NCI-H187 (cell line): Measurements from ENCODE around the gene LRRC37A2.
"Not testable (repeated sequence)": the region's sequence is repeated elsewhere in the genome, so short reads cannot be mapped to it uniquely, and the experiment has no call there.

ENCODE experiments used
- DNase-seq, 2 experiments: peaks; one replicate each; lab custom pipeline; 2025; lab: John Stamatoyannopoulos, UW

LRRC37A2 gene

DNA sequence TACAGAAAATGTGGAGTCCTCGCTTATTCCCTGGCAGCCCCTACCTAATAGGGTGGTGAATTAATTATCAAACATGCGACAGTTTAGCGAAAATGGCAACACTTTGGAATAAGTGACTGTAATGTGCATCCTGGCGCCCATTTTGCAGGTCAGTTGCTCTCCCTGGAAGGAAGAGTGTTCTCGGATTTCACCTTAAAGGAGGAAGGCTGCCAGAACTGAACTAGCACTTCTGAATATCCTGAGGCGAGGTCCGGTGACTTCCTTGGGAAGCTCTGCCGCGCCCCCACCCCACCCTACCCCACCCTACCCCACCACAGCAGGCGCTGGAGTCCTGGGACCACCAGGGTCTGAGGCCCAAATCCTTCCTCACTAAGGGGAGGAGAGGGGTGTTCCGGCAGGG lies at the start of gene LRRC37A2:
Gene LRRC37A2 (plus strand): TSS at position 301 of the 400 bp plus-strand sequence. CDS start 245 bp downstream, outside the sequence.
- DNase-seq = not testable (repeated sequence)

- DNase-seq = not testable (repeated sequence)
Measured at GRCh38 chr17:46467618-46468017, 44.6 kb upstream of the LRRC37A2 start.

GRCh38 chr17:46474489-46474888 lies 37.8 kb upstream of the LRRC37A2 start:
- DNase-seq = not testable (repeated sequence)

GRCh38 chr17:46475583-46475982 lies 36.7 kb upstream of the LRRC37A2 start:
- not testable (repeated sequence) for DNase-seq

DNA sequence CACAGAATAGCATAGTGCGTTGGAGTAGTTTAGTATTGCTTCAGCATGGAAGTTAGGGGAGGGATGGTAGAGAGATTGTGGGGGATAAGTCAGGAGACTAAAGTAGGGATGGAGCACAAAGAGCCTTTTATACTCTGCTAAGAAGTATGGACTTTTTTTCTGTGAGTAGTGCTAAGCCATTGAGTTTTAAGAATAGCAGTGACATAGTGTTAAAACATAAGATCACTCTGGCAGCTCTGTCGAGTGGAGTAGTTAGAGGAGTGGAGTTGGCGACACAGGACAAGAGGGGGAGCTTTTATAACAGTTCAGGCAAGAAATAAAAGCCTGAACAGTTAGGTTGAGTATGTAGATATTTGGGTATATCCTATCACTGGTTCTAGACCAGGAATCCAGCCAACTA lies 33.4 kb upstream of the LRRC37A2 start:
- not testable (repeated sequence) for DNase-seq

DNA sequence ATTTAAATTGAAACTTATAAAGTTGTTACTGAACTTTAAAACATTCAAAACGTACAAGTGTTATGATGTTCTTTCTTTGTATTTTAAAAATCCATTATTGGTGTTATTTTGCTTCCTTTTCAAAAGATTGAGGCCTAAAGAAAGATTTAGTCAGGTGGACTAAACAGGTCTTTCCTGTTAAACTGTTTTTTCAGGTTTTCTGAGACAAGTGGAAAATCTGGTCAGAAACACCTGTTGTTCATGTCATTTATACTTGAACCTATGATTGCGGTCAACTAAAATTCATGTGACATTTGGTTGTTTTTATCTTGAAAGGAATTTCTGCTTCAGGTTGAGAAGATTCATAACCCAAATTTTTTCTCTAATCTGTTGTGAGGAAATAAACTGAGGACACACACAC lies 31.0 kb upstream of the LRRC37A2 start:
- DNase-seq = not testable (repeated sequence)

DNA sequence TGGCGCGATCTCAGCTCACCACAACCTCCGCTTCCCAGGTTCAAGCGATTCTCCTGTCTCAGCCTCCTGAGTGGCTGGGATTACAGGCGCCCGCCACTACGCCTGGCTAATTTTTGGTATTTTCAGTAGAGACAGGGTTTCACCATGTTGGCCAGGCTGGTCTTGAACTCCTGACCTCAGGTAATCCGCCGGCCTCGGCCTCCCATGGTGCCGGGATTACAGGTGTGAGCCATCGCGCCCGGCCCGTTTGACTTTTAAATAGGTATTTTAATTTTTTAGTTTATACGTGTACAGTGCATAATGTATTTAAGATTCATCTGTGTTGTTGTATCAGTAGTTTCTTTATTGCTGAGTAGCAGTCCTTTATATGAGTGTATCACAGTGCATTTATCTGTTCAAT lies 20.2 kb upstream of the LRRC37A2 start:
- not testable (repeated sequence) for DNase-seq

DNA sequence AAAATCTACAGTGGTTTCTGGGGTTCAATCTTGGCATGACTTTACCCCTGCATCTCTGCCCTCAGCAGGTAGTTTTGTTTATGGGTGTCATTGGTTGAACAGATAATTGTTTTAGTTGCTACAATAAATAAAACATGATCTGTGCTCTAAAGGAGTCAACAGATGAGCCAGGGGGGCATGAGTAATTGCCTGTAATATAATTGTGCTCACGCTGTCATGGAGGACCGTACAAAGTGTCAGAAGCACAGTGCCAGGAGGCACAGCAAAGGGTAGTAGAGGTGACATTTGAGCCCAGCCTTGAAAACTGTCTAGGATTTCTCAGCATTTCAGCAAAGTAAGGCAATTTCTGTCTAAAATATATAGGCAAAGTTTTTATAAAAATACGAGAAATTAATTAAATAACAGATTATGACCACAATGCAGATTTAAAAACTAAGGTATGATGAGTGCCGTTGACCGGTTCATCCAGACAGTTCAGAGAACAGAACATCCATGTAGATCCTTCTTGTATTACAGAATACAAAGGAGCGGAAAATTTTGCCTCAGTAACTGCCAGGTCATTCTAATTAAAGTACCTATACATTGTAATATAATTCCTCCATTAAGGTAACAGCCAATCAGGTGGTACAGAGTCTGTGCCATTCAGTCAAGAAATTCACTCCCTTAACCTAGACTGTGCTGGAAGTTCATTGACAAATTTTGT lies 12.7 kb upstream of the LRRC37A2 start:
- DNase-seq = not testable (repeated sequence)

GRCh38 chr17:46505896-46506295 lies 6.4 kb upstream of the LRRC37A2 start:
- not testable (repeated sequence) for DNase-seq

- not testable (repeated sequence) for DNase-seq
Measured at GRCh38 chr17:46534716-46535115, 22.4 kb downstream of the LRRC37A2 start.

DNA sequence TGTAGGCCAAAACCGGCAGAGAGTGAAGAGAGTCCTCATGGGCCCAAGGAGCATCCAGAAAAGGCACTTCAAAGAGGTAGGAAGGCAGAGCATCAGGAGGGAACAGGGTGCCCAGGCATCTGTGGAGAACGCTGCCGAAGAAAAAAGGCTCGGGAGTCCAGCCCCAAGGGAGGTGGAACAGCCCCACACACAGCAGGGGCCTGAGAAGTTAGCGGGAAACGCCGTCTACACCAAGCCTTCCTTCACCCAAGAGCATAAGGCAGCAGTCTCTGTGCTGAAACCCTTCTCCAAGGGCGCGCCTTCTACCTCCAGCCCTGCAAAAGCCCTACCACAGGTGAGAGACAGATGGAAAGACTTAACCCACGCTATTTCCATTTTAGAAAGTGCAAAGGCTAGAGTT lies 36.3 kb downstream of the LRRC37A2 start:
- DNase-seq = not testable (repeated sequence)

- not testable (repeated sequence) for DNase-seq
Measured at GRCh38 chr17:46559155-46559554, 46.9 kb downstream of the LRRC37A2 start.

DNA sequence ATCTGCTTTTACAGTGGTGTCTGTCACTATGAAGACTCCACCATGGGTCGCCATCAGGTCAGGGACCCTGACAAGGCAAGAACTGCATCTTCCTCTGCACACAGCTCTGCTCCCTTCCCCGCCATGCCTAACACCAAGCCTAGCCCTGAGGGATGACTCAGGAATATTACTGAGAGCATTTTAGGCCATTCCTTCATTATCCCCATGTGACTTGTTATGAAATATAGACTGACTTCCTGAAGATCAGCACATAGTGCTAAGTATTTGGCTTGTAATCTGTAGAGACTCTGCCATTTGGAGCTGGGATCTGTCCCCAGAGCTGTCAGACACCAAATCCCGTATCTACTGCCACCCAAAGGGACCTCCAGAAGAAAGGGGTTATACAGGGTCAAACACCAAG lies 47.8 kb downstream of the LRRC37A2 start:
- not testable (repeated sequence) for DNase-seq

GRCh38 chr17:46566284-46566683 lies 54.0 kb downstream of the LRRC37A2 start:
- DNase-seq = not testable (repeated sequence)

DNA sequence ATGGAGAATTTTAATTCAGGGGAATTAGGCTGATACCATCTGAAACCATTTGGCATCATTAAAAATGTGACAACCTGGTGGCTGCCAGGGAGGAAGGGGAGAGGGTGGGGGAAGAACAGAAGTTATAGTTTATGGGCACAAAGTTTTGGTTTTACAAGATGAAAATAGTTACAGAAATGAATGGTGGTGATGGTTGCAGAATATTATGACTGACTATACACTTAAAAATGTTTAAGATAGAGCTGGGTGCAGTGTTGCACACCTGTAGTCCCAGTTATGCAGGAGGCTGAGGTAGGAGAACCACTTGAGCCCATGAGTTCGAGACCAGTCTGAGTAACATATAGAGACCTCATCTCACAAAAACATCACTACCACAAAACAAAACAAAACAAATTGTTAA lies 54.7 kb downstream of the LRRC37A2 start:
- DNase-seq = not testable (repeated sequence)

DNA sequence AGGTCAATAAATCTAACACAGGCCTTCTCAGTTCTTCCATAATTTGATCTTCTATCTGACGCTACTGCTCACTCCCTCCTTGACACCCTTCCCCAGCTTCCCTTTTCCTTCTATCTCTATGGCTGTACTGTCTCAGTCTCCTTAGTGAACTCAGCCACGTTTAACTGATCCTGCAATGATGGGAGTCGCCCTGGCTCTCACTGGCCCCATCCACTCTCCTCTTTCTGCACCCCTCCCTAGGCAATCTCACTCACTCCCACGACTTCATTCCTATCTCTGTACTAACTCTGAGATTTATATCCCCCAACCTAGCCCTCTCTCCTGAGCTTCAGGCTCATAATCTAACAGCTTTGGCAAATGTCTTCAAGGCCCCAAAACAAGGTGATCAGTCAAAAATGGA lies 59.5 kb downstream of the LRRC37A2 start:
- DNase-seq = not testable (repeated sequence)

DNA sequence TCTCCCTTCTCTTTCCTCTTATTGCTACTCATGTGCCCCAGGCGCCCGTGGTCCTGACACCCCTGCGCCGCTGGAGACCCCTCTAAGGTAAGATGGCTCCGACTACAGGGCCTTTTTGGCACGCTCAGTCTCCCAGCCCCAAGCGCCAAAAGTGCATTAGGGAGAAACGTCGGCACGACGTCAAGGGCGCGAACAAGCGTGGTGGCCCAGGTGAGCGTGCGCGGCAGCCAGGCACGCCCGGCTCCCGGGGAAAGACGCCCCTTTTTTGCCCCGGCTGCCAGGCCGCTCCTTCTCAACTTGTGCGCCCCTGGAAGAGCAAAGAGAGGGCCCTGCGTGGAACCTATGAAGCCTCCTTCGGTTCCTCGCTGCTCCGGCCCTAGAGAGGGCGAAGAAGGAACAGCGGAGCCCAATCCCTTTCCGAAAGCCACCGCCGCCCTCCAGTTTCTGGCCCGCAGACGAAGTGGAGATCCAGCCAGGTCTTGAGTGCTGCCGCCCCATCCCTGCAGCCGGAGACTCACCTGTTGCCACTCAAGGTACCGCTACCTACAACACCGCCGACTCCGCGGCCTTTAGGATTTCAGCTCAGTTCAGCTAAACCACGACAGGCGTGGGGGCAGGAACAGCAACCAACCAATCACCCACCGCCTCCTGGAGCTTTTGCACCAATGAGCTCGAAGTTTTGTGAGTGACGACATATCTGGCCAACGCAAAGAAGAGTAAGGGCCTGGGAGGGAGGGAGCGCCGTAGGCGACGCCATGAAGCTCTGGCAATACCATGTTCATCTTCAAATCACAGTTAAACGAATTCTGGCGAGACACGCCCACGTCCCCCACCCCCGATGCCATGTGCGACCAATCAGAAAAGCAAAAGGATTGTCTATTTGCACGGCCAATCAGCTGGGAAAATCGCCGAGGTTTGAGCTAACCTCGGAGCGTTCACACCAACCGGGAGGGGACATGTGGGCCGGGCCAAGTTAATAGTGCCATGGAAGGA lies 67.1 kb downstream of the LRRC37A2 start, which contains the start of gene ARL17A:
Gene ARL17A (minus strand): TSS at position 609 of the 993 bp plus-strand sequence. CDS start 3,369 bp downstream, outside the sequence.
- DNase-seq = not testable (repeated sequence)

GRCh38 chr17:46580082-46580481 lies 67.8 kb downstream of the LRRC37A2 start:
- not testable (repeated sequence) for DNase-seq

GRCh38 chr17:46585444-46585843 lies 73.2 kb downstream of the LRRC37A2 start:
- DNase-seq = not testable (repeated sequence)

DNA sequence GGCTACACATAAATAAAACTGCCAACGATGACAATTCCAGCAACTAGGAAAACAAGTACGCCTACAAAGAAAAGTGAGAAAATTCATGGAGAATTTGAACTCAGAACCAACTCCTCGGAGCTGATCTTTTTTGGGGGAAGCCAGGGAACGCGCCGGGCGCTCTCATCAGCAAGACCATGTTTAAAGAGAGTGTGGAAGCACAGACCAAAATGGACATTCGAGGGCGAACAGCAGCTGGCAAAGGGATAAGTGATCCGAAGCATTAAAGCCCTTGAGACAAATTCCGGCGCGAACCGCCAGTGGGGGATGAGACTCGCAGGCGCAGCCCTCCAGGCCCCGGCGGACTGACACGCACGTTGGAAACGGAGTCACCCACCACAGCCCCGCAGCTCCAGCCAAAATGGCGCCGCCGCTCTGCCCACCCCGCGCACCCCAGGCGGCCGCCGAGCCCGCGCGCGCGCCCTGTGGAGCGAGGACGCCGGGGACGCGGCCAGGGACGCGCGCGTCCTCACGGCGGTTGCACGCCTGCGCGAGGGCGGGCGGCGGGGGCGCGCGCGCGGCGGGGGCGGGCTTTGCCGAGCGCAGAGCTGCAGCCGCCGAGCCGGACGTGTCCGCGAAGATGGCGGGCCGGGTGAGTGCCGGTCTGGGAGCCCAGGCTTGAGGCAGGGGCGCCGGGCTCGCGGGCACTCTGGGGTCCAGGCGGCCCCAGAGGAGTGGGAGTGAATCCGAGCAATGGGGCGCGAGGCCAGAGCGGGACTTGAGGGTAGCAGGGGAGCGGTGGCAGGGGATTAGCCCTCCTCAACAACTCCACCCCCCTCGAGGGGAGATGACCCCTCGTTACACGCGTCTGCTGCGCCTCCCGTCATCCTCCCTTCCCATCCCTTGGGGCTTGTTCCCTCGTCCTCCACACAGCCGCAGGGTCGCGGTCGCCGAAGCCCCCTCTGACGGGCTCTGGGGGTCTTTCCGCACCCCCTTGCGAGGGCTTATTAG lies 78.2 kb downstream of the LRRC37A2 start, which contains the start of gene NSF:
Gene NSF (plus strand): TSS at position 513 of the 990 bp plus-strand sequence. CDS start 107 bp downstream, at position 620.
- not testable (repeated sequence) for DNase-seq

GRCh38 chr17:46591332-46591731 lies 79.1 kb downstream of the LRRC37A2 start:
- not testable (repeated sequence) for DNase-seq
